HEK293T (cell line): ENCODE measurements around the gene CDHR2.

Source experiments
- CTCF ChIA-PET: fragments of 350-600 bp; formaldehyde crosslinking; extraction: SDS; loops from one replicate; lab custom pipeline; 2021; ENCODE audit warnings: antibody characterized with exemption, inconsistent platforms; lab: Yijun Ruan, JAX
- POLR2A ChIA-PET: fragments of 350-600 bp; formaldehyde crosslinking; extraction: SDS; loops from one replicate; lab custom pipeline; 2020; ENCODE audit warnings: antibody characterized with exemption, inconsistent platforms; lab: Yijun Ruan, JAX
- DNase-seq: peaks from one replicate; pipeline ENCODE4 v3.0.0; 2012; ENCODE audit warnings: mixed read lengths; ENCODE audit errors: extremely low spot score
- ARNT ChIP-seq: fragments of 450-650 bp; IDR thresholded peaks from 2 replicates; pipeline ENCODE4 v1.6.1; 2017; ENCODE audit warnings: mild to moderate bottlenecking
- BHLHE40 ChIP-seq: fragments of 450-650 bp; IDR thresholded peaks from 2 replicates; pipeline ENCODE4 v1.6.1; 2016; ENCODE audit warnings: mild to moderate bottlenecking, moderate library complexity, borderline replicate concordance
- CTBP1 ChIP-seq: fragments of 450-650 bp; IDR thresholded peaks from 2 replicates; pipeline ENCODE4 v1.6.1; 2016; ENCODE audit warnings: borderline replicate concordance
- ELF4 ChIP-seq: fragments of 450-650 bp; IDR thresholded peaks from 2 replicates; pipeline ENCODE4 v1.6.1; 2017; ENCODE audit warnings: antibody characterized with exemption
- FOXA1 ChIP-seq: fragments of 450-650 bp; IDR thresholded peaks from 2 replicates; pipeline ENCODE4 v1.6.1; 2016; ENCODE audit warnings: mild to moderate bottlenecking
- FOXK2 ChIP-seq: fragments of 450-650 bp; IDR thresholded peaks from 2 replicates; pipeline ENCODE4 v1.6.1; 2016; ENCODE audit warnings: mild to moderate bottlenecking
- FOXM1 ChIP-seq: fragments of 450-650 bp; IDR thresholded peaks from 2 replicates; pipeline ENCODE4 v1.6.1; 2017; ENCODE audit warnings: mild to moderate bottlenecking, borderline replicate concordance
- HDGF ChIP-seq: fragments of 450-650 bp; IDR thresholded peaks from 2 replicates; pipeline ENCODE4 v1.6.1; 2017; ENCODE audit warnings: antibody characterized with exemption, borderline replicate concordance
- L3MBTL2 ChIP-seq: fragments of 450-650 bp; conservative IDR thresholded peaks from 2 replicates; pipeline ENCODE4 v1.6.1; 2016; ENCODE audit warnings: mild to moderate bottlenecking
- LEF1 ChIP-seq: fragments of 450-650 bp; IDR thresholded peaks from 2 replicates; pipeline ENCODE4 v1.6.1; 2017; ENCODE audit warnings: mild to moderate bottlenecking, borderline replicate concordance
- NFRKB ChIP-seq: fragments of 450-650 bp; IDR thresholded peaks from 2 replicates; pipeline ENCODE4 v1.6.1; 2016; ENCODE audit warnings: mild to moderate bottlenecking, moderate library complexity
- PKNOX1 ChIP-seq: fragments of 450-650 bp; IDR thresholded peaks from 2 replicates; pipeline ENCODE4 v1.6.1; 2016
- SP1 ChIP-seq: fragments of 450-650 bp; IDR thresholded peaks from 2 replicates; pipeline ENCODE4 v1.6.1; 2017
- SUZ12 ChIP-seq: fragments of 450-650 bp; IDR thresholded peaks from 2 replicates; pipeline ENCODE4 v1.6.1; 2016; ENCODE audit warnings: mild to moderate bottlenecking
- TARDBP ChIP-seq: fragments of 450-650 bp; IDR thresholded peaks from 2 replicates; pipeline ENCODE4 v1.6.1; 2016
- ZNF384 ChIP-seq: fragments of 450-650 bp; IDR thresholded peaks from 2 replicates; pipeline ENCODE4 v1.6.1; 2016

Gene CDHR2

GRCh38 chr5:176629317-176629852 lies 80.2 kb downstream of the CDHR2 start:
- no peak for DNase-seq
- ChIA-PET POLR2A (interaction anchor here (1.3 kb wide), 1 partner anchor 85 kb away, joined by 4 read pairs; no protein-coding TSS in a partner anchor), CTCF (no interaction called here)
- no peak for TF ChIP-seq L3MBTL2

- ChIA-PET CTCF (interaction anchor here (0.6 to 1.3 kb wide), 5 partner anchors 10 to 783 kb away, joined by 3 to 6 read pairs (median 3); no protein-coding TSS in a partner anchor), POLR2A (interaction anchor here (0.9 to 1.4 kb wide), 6 partner anchors 8 to 86 kb away, joined by 3 to 8 read pairs (median 4); partner anchors contain the start of gene TSPAN17)
- peak; percentile 87 for DNase-seq
- TF ChIP-seq PKNOX1 (peak; percentile 97), LEF1 (no peak), BHLHE40 (no peak), L3MBTL2 (no peak), ZNF384 (no peak), SUZ12 (no peak), FOXA1 (no peak), TARDBP (no peak), FOXM1 (0 out of 2 replicates have a peak, but pooled peaks have one; percentile 2), CTBP1 (no peak), HDGF (no peak), ELF4 (no peak), FOXK2 (no peak), ARNT (no peak), NFRKB (no peak), SP1 (no peak)
Observed at GRCh38 chr5:176629853-176630680, 80.9 kb downstream of the CDHR2 start, which contains the start of the genes EIF4E1B and SNCB. EIF4E1B (plus strand) TSS chr5:176630675; CDS start chr5:176642788, 12,113 bp downstream. SNCB (minus strand) TSS chr5:176630534; CDS start chr5:176629654, 880 bp downstream.

GRCh38 chr5:176630681-176631222 lies 81.6 kb downstream of the CDHR2 start:
- TF ChIP-seq BHLHE40 (no peak), SP1 (no peak), CTBP1 (no peak), FOXM1 (no peak), ZNF384 (no peak), NFRKB (no peak), PKNOX1 (no peak), SUZ12 (no peak), FOXA1 (no peak), FOXK2 (no peak), HDGF (no peak), TARDBP (no peak), ARNT (no peak), ELF4 (no peak), L3MBTL2 (no peak)
- no peak for DNase-seq
- CTCF ChIA-PET: interaction anchor here (0.9 to 1.3 kb wide), 3 partner anchors 9 to 47 kb away, joined by 3 to 6 read pairs (median 3); no protein-coding TSS in a partner anchor
- POLR2A ChIA-PET: interaction anchor here (0.9 to 1.4 kb wide), 7 partner anchors 9 to 88 kb away, joined by 3 to 8 read pairs (median 3); partner anchors contain the start of gene TSPAN17

- CTCF ChIA-PET: interaction anchor here (0.9 kb wide), 1 partner anchor 29 kb away, joined by 4 read pairs; no protein-coding TSS in a partner anchor
- no peak for TF ChIP-seq NFRKB
- no peak for TF ChIP-seq HDGF
- no peak for TF ChIP-seq L3MBTL2
- TF ChIP-seq ARNT: no peak
- no peak for TF ChIP-seq ZNF384
- TF ChIP-seq TARDBP: no peak
- POLR2A ChIA-PET: interaction anchor here (1.2 to 1.4 kb wide), 2 partner anchors 10 to 89 kb away, joined by 3 to 8 read pairs; no protein-coding TSS in a partner anchor
Observed at GRCh38 chr5:176631383-176632200, 82.5 kb downstream of the CDHR2 start.

GRCh38 chr5:176632745-176633144 lies 83.6 kb downstream of the CDHR2 start:
- CTCF ChIA-PET: no interaction called here
- DNase-seq: no peak
- TF ChIP-seq LEF1 (no peak), FOXM1 (no peak), ARNT (no peak), FOXA1 (no peak), TARDBP (no peak), ZNF384 (no peak), SUZ12 (no peak), CTBP1 (no peak), HDGF (no peak), PKNOX1 (no peak), NFRKB (no peak), BHLHE40 (no peak), ELF4 (no peak), L3MBTL2 (no peak), FOXK2 (no peak), SP1 (no peak)
- POLR2A ChIA-PET: interaction anchor here (1.4 kb wide), 1 partner anchor 14 kb away, joined by 7 read pairs; the partner anchor contains the start of gene TSPAN17

More at GRCh38 chr5:176631383-176632200, 82.5 kb downstream of the CDHR2 start:
- DNase-seq: no peak
